Smooth muscle cell (in vitro differentiated cells): ENCODE measurements around the gene SFTPB. TPM values are rescaled to one million over a fixed set of nuclear protein-coding genes. Genes with fewer than 3 reads are reported as not detected.

Experiments
- DNase-seq: peaks from one replicate; lab custom pipeline; 2025; ENCODE audit not compliant: unreplicated experiment; lab: John Stamatoyannopoulos, UW
- H2AFZ ChIP-seq: fragments of 200-600 bp; sonication (generic); 2 replicates; pipeline ENCODE4 v1.6.0; 2016; ENCODE audit warnings: antibody characterized with exemption, low read depth, mild to moderate bottlenecking
- H3F3A ChIP-seq: fragments of 200-600 bp; sonication (generic); 2 replicates; pipeline ENCODE4 v1.6.0; 2017; ENCODE audit warnings: antibody characterized with exemption, low read depth
- H3K27ac ChIP-seq: fragments of 200-600 bp; sonication (generic); 2 replicates; pipeline ENCODE4 v1.5.1; 2016; ENCODE audit warnings: low read depth, mild to moderate bottlenecking
- H3K27me3 ChIP-seq: fragments of 200-600 bp; sonication (generic); 2 replicates; pipeline ENCODE4 v1.6.1; 2016; ENCODE audit warnings: low read depth, mild to moderate bottlenecking
- H3K36me3 ChIP-seq: fragments of 200-600 bp; sonication (generic); 2 replicates; pipeline ENCODE4 v1.5.1; 2016; ENCODE audit warnings: low read depth
- H3K4me1 ChIP-seq: fragments of 200-600 bp; sonication (generic); 2 replicates; pipeline ENCODE4 v1.5.1; 2016; ENCODE audit warnings: low read depth
- H3K4me2 ChIP-seq: fragments of 200-600 bp; sonication (generic); 2 replicates; pipeline ENCODE4 v1.6.0; 2016; ENCODE audit warnings: mild to moderate bottlenecking
- H3K4me3 ChIP-seq: fragments of 200-600 bp; sonication (generic); 2 replicates; pipeline ENCODE4 v1.5.1; 2016; ENCODE audit warnings: mild to moderate bottlenecking
- H3K79me2 ChIP-seq: fragments of 200-600 bp; sonication (generic); 2 replicates; pipeline ENCODE4 v1.6.0; 2016; ENCODE audit warnings: low read depth, mild to moderate bottlenecking
- H3K9ac ChIP-seq: fragments of 200-600 bp; sonication (generic); 2 replicates; pipeline ENCODE4 v1.6.0; 2016; ENCODE audit warnings: low read depth
- H3K9me3 ChIP-seq: fragments of 200-600 bp; sonication (generic); replicated peaks from 2 replicates; pipeline ENCODE4 v1.5.1; 2016; ENCODE audit warnings: low read depth
- H4K20me1 ChIP-seq: fragments of 200-600 bp; sonication (generic); 2 replicates; pipeline ENCODE4 v1.6.0; 2016; ENCODE audit warnings: low read depth
- CTCF ChIP-seq: fragments of 200-600 bp; sonication (generic); IDR thresholded peaks from 2 replicates; pipeline ENCODE4 v1.5.1; 2017; ENCODE audit warnings: borderline replicate concordance, mild to moderate bottlenecking, antibody characterized with exemption; ENCODE audit not compliant: insufficient read depth, poor library complexity, severe bottlenecking
- WGBS: methylation state at CpG from one replicate; pipeline ENCODE4 v1.1.7; 2016; ENCODE audit warnings: low lambda C conversion rate; 5-methylcytosine and 5-hydroxymethylcytosine counted together
- polyA plus RNA-seq: library from polyadenylated mRNA; unstranded; fragments of >200 nt; fragmentation: Nextera tagmentation; extraction: Ambion mirVana; gene quantifications from 2 replicates; pipeline ENCODE4 v1.2.1, GENCODE V29; 2016
- total RNA-seq: library from RNA; depleted of rRNA; stranded (reverse); fragments of >200 nt; gene quantifications from 2 replicates; pipeline ENCODE4 v1.2.3, GENCODE V29; 2014

SFTPB gene
- total and polyA plus RNA-seq, 2 experiments from 2014 or later: not detected

GRCh38 chr2:85709401-85709811, 41.4 kb upstream of the SFTPB start:
- H3K4me1 ChIP-seq: no peaks in the 10 kb centered on the region

GRCh38 chr2:85708641-85709040, 40.6 kb upstream of the SFTPB start:
- Histone ChIP-seq H3K4me2 (no peak overlapping the region), H3F3A (no peaks in the 10 kb centered on the region), H3K36me3 (no peaks in the 10 kb centered on the region), H3K4me3 (no peak overlapping the region), H3K9ac (no peak overlapping the region), H3K4me1 (no peaks in the 10 kb centered on the region), H3K27ac (no peak overlapping the region), H3K27me3 (peaks cover 4% of the 10 kb centered on the region), H2AFZ (no peak overlapping the region), H3K79me2 (no peaks in the 10 kb centered on the region), H4K20me1 (no peaks in the 10 kb centered on the region), H3K9me3 (no peaks in the 10 kb centered on the region)
- no peak for TF ChIP-seq CTCF
- WGBS: 88% methylated on average over 1 of the region's 1 CpG
- no peak for DNase-seq

More at GRCh38 chr2:85709401-85709811, 41.4 kb upstream of the SFTPB start:
- Histone ChIP-seq H3K4me2 (no peak overlapping the region), H3K9me3 (no peaks in the 10 kb centered on the region), H3K27ac (no peak overlapping the region), H3K9ac (no peak overlapping the region), H3K36me3 (no peaks in the 10 kb centered on the region), H4K20me1 (no peaks in the 10 kb centered on the region), H3K79me2 (no peaks in the 10 kb centered on the region), H3K27me3 (peaks cover 4% of the 10 kb centered on the region), H3K4me3 (no peak overlapping the region), H3F3A (no peaks in the 10 kb centered on the region), H2AFZ (peak overlapping the region; percentile 43)
- no peak for TF ChIP-seq CTCF
- WGBS: 36% methylated on average over 4 of the region's 4 CpGs
- no peak for DNase-seq

- no peaks in the 10 kb centered on the region for H3F3A ChIP-seq
- H3K4me1 ChIP-seq: no peaks in the 10 kb centered on the region
- 6% methylated on average over 10 of the region's 10 CpGs for WGBS
- no peak overlapping the region for H3K27ac ChIP-seq
- no peak overlapping the region for H3K4me3 ChIP-seq
- no peak for DNase-seq
- H3K27me3 ChIP-seq: peaks cover 4% of the 10 kb centered on the region
- no peaks in the 10 kb centered on the region for H3K79me2 ChIP-seq
- H3K9ac ChIP-seq: no peak overlapping the region
- H4K20me1 ChIP-seq: no peaks in the 10 kb centered on the region
- H3K4me2 ChIP-seq: no peak overlapping the region
- peak; percentile 90 for TF ChIP-seq CTCF
- no peak overlapping the region for H2AFZ ChIP-seq
- no peaks in the 10 kb centered on the region for H3K9me3 ChIP-seq
- H3K36me3 ChIP-seq: no peaks in the 10 kb centered on the region
These were observed 39.3 kb upstream of the SFTPB start for GRCh38 chr2:85707304-85707703.

- 86% methylated on average over 10 of the region's 10 CpGs for WGBS
- Histone ChIP-seq H3K79me2 (no peaks in the 10 kb centered on the region), H3F3A (peaks cover 1% of the 10 kb centered on the region), H3K27ac (no peak overlapping the region), H3K4me2 (no peak overlapping the region), H3K36me3 (no peaks in the 10 kb centered on the region), H3K4me3 (no peak overlapping the region), H3K27me3 (peaks cover 4% of the 10 kb centered on the region), H2AFZ (no peak overlapping the region), H3K4me1 (peaks cover 2% of the 10 kb centered on the region), H4K20me1 (no peaks in the 10 kb centered on the region), H3K9ac (no peak overlapping the region), H3K9me3 (no peaks in the 10 kb centered on the region)
- no peak for DNase-seq
- TF ChIP-seq CTCF: no peak
These were observed 38.7 kb upstream of the SFTPB start for GRCh38 chr2:85706599-85707296.
